T47D (cell line): ENCODE results near the gene PNLDC1.
"Not testable (repeated sequence)": the region's sequence is repeated elsewhere in the genome, so short reads cannot be mapped to it uniquely, and the experiment has no call there.

ENCODE experiments used
- DNase-seq, 2 experiments: peaks; one replicate each; pipeline versions ENCODE4 v3.0.0 to v3.0.0-alpha.2; 2011 to 2012; ENCODE audit warnings: low read depth in 1 of 2, low spot score in 1 of 2
- JUND ChIP-seq: IDR thresholded peaks from 2 replicates; pipeline ENCODE4 v1.6.1; 2012; ENCODE audit warnings: low read depth
- in situ Hi-C: cut with HindIII; loops from 2 replicates; pipeline ENCODE4 v1.10.0; 2016; ENCODE audit warnings: low sequenced_read_pairs, low pct_unique_long_range_greater_than_20kb

PNLDC1 gene

DNA sequence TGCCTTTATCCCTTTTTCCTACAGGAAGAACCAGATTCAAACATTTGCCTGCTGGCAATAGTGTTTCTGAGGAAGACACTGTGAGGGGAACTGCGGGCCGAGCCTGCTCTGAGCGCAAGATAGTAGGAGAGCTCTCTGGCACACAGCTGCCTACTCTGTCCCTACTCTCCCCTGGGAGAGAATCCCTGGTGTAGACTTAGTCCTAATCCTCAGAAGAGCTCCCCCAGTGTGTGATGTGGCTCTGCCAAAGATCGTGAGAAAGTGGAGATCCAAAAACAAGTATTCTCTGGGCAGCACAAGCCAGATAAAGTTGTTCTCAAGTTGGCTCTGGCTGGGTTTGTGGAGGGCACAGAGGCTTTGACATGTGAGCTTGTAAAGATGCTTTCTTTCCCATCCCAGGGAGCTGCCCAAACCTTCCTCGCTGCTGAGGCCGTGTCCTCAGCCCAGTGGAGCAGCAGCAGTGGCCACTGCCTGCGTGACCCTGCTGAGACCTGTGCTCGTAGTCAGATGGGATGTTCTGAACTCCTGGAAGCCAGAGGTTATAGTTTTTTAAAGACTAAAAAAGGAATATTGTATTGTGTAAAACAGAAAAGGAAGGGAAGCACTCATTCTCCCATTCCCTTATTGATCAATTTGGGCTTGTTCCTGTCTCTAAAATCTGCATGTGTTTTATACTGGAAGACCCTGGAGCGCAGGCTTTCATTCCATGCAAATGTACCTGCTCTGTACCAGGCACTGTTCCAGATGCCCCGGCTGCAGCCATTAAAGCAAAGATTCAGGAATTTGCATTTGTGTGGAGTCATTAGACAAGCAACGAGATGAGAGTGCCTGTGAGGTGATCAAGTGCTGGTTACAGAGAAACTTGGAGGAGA is 30.7 kb downstream of the PNLDC1 start:
- DNase-seq, result no peak
- in situ Hi-C loops, result no loop called here
- no peak for TF ChIP-seq JUND

DNA sequence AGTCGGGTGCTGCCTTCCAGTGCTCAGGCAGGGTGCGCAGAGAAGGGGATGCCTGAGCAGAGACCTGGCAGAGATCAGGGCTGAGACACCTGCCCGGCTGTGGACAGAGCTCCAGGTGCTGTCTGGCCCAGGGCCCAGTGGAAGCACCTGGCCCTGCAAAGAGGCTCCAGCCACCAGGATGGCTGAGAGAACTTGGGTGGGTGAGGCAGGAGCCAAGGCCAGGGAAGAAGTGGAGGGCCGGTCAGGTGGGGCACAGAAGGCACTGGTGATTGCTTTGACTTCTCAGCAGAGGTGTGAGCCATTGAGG is 31.2 kb downstream of the PNLDC1 start:
- TF ChIP-seq JUND, result no peak
- DNase-seq, result no peak
- in situ Hi-C loops, result no loop called here

DNA sequence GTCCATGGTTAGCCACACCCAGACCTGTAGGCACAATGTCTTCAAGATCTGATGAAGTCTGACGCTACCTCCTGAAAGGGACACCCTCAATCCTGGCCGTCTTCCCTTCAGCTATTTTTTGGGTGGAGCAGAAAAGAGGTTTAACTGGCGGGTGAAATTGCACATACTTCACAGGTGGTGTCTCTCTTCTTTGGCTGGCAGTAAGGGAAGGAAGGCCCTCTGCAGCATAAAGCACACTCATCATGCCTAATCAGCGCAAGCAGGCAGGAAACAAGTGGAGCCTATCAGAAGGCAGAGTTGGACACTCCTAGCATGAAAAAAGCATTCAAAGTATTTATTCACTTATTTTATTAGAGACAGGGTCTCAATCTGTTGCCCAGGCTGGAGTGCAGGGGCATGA is 32.9 kb downstream of the PNLDC1 start:
- TF ChIP-seq JUND, result no peak
- in situ Hi-C loops, result no loop called here
- DNase-seq, result peak in 1 of 2 experiments; percentile 25

- in situ Hi-C loops, result no loop called here
- no peak for DNase-seq
- TF ChIP-seq JUND, result no peak
These were observed 33.5 kb downstream of the PNLDC1 start for GRCh38 chr6:159833556-159833955.

GRCh38 chr6:159833997-159834603 is 34.0 kb downstream of the PNLDC1 start:
- no peak for TF ChIP-seq JUND
- no peak for DNase-seq
- in situ Hi-C loops, result no loop called here

DNA sequence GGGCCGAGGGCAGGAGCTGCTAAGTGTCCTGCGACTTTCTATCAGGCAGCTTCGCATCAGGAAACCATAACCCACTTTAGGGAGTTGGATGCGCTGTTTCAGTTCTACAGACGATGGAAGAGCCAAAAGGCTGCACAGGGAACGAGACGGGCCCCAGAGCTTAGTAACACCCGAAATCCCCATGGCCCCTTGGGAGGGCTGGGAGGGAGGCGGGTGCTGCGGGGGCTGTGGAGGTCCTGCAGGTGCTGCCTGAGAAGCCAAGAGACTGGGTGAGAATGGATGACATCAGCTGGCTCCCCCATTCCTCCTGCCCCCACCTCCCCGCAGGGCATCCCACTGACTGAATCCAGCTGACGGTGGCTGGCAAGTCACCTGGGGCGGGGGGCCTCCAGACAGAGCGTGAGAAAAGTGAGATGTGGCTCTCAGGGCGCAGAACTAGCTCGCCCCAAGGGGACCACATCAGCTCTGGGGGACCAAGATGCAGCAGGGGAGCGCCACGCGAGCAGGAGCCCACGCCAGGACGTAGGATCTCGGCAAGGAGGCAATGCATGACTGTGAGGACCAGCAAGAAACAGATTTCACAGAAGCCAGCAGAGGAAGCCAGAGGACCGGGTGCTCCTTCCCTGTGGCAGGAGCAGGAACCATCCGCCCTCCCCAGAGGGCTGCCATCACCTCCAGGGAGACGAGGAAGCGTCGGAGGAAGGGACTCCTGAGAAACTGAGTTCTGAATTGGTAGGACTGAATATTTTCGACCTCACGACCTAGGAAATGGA is 36.8 kb downstream of the PNLDC1 start:
- no peak for TF ChIP-seq JUND

GRCh38 chr6:159837511-159837910 is 37.4 kb downstream of the PNLDC1 start:
- DNase-seq, result no peak
- TF ChIP-seq JUND, result no peak
- in situ Hi-C loops, result no loop called here

More for the DNA sequence above, 36.8 kb downstream of the PNLDC1 start:
- no peak for DNase-seq
- in situ Hi-C loops, result no loop called here

- in situ Hi-C loops, result no loop called here
- no peak for TF ChIP-seq JUND
- peak in 1 of 2 experiments; percentile 38 for DNase-seq
These were observed 38.1 kb downstream of the PNLDC1 start for GRCh38 chr6:159838020-159838744.

DNA sequence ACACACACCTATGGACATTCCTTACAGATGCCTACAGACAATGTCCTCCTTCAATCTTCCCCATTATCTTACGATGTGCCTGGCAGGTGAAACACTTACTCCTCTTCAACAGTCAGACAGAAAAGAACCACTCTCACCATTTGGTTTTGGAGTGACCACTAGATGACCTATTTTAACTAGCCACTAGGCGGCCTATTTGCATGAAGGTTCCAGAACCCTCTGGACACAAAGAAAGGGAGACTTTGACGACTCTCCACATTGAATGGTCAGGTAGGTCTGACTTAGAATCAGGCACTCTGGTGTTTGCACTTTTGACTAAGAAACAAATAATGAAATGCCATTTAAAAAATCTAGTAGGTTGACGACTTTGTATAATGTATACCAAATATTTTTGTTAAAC is 42.0 kb downstream of the PNLDC1 start:
- no peak for TF ChIP-seq JUND
- peak; percentile 16 to 67 for DNase-seq

GRCh38 chr6:159844737-159845645 is 44.9 kb downstream of the PNLDC1 start:
- in situ Hi-C loops, result no loop called here

More for the DNA sequence above, 42.0 kb downstream of the PNLDC1 start:
- in situ Hi-C loops, result no loop called here

DNA sequence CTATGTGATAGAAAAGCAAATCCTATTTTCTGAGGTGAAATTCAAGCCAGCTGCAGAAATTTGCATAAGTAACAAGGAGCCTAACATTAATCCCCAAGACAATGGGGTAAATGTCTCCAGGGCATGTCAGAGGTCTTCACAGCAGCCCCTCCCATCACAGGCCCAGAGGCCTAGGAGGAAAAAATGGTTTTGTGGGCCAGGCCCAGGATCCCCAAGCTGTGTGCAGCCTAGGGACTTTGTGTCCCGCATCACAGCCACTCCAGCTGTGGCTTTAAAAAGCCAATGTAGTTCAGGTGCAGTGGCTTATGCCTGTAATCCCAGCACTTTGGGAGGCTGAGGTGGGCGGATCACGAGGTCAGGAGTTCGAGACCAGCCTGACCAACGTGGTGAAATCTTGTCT is 48.5 kb downstream of the PNLDC1 start:
- in situ Hi-C loops, DNase-seq: not testable (repeated sequence)

More at GRCh38 chr6:159844737-159845645, 44.9 kb downstream of the PNLDC1 start:
- no peak for TF ChIP-seq JUND
- peak in 1 of 2 experiments; percentile 20 for DNase-seq

- in situ Hi-C loops, DNase-seq: not testable (repeated sequence)
These were observed 49.8 kb downstream of the PNLDC1 start for GRCh38 chr6:159849851-159850250.
